Stromal cell of bone marrow (primary cell): ENCODE results near the gene WFDC9.
"Not testable (repeated sequence)": the region's sequence is repeated elsewhere in the genome, so short reads cannot be mapped to it uniquely, and the experiment has no call there.

ENCODE experiments used
- DNase-seq: peaks from one replicate; pipeline ENCODE4 v3.0.0-alpha.2; 2012; ENCODE audit warnings: low read depth

WFDC9 gene

DNA sequence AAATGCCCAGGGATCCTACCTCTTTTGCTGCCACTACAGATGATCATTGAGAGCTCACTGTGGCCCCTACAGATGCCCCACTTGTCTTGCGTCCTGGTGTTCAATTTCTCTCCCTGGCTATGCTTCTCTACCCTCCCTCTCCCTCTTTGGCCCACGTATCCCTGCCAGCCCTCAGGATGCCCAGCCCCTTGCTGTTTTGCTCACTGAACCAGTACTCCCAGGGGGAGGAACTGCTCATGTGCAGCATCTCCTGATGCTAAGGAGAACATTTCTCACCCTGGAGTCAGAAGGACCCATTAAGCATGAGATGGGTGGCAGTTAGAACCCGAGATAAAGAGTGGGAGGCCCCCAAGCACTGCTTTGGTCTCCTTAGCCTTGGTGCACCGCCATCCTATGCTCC is at the start of gene WFDC9:
Gene WFDC9, minus strand, starts transcription at position 101 of the 400 bp plus-strand sequence. CDS start 21,103 bp downstream, outside the sequence.
- DNase-seq, result no peak

DNA sequence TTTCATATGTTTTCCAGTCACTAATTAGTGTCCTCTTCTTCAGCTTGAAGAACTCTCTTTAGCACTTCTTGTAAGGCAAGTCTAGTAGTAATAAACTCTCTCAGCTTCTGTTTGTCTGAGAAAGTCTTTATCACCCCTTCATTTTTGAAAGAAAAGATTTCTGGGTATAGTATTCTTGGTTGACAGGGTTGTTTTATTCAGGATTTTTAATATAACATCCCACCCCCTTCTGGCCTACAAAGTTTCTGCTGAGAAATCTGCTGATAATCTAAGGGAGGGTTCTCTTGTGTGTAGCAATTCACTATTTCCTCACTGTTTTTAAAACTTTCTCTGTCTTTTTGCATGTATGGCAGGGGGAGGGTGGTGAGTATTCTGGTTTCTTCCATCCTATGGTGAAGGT is 48.6 kb upstream of the WFDC9 start:
- DNase-seq, result no peak

DNA sequence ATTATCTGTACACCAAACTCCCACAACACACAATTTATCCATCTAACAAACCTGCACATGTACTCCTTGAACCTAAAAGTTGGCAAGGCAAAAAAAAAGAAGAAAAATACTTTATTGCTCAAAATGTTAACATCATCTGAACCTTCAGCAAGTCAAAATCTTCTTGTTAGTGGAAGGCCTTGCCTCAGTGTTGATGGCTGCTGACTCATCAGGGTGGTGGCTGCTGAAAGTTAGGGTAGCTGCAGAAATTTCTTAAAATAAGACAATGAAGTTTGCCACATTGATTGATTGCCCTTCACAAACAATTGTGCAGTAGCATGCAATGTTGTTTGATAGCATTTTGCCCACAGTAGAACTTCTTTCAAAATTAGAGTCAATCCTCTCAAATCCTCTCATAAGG is 41.7 kb upstream of the WFDC9 start:
- no peak for DNase-seq

DNA sequence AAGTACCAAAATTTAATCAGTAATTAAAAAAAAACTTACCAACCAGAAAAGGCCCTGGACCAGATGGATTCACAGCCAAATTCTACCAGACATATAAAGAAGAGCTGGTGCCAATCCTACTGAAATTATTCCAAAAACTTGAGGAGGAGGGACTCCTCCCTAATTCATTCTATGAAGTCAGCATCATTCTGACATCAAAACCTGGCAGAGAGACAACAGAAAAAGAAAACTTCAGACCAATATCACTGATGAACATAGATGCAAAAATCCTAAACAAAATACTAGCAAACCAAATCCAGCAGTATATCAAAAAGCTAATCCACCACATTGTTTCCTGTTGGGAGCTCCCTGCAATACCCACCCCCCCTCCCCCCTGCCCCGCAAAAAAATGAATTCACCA is 39.1 kb upstream of the WFDC9 start, which contains the start of gene WFDC11:
Gene WFDC11, minus strand, starts transcription at position 101 of the 400 bp plus-strand sequence. CDS start 19,639 bp downstream, outside the sequence.
- no peak for DNase-seq

DNA sequence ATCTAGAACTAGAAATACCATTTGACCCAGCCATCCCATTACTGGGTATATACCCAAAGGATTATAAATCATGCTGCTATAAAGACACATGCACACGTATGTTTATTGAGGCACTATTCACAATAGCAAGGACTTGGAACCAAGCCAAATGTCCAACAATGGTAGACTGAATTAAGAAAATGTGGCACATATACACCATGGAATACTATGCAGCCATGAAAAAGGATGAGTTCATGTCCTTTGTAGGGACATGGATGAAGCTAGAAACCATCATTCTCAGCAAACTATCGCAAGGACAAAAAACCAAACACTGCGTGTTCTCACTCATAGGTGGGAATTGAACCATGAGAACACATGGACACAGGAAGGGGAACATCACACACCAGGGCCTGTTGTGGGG is 26.0 kb upstream of the WFDC9 start:
- DNase-seq, result not testable (repeated sequence)

DNA sequence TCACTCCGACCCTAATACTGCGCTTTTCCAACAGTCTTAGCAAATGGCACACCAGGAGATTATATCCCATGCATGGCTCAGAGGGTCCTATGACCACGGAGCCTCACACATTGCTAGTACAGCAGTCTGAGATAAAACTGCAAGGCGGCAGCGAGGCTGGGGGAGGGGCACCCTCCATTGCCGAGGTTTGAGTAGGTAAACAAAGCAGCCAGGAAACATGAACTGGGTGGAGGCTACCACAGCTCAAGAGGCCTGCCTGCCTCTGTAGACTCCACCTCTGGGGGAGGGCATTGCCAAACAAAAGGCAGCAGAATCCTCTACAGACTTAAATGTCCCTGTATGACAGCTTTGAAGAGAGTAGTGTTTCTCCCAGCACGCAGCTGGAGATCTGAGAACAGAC is 20.6 kb upstream of the WFDC9 start:
- not testable (repeated sequence) for DNase-seq

DNA sequence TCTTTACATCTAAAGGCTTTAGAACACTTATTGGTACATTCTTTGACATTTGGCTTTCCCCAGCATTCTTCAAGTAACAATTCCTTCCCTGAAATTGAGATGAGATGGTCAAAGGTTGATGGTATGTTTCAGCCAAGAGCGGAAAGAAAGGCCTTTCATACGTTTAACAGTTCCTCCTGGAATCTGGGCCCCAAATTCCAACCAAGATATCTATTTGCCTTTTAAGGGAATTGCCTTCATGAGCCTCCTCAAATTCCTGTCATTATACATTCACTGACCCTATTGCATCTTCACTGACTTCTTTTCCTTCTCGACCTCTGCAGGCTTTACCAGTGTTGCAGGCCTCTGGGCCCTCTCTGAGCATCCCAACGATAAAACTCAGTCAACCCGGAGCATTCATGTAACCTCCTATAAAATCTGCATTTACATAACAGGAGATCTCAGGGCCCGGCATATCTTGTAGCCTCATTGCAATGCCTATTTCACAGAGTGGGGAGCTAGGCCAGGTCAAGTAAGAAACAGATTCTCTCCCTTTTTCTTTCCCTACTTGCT is 18.3 kb upstream of the WFDC9 start:
- no peak for DNase-seq

DNA sequence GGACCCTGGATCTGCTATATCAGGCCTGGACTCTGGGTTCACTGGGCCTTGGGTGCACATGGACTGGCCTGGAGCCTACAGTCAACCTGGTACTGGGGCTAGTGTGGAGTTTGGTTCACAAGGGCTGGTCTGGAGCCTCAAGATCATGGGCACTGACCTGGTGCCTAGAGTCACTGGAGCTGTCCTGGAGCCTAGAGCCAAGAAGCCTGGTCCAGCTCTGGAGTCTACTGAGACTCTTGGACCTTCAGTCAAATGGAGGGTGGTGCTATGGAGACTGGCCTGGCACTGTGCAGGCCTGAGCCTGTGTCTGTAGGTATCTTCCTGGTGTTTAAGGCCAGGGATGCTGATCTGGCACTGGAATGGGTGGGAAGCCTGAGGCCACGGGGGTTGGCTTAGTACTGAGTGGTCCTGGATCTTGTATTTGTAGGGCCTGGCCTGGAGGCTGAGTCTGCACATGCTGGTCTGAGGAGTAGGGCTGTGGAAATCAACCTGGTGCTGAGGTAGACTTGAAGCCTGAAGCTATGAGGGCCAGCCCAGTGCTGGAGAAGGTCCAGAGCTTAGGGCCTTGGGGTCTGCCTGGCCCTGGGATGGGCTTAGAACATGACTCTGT is 16.5 kb upstream of the WFDC9 start:
- DNase-seq, result no peak

DNA sequence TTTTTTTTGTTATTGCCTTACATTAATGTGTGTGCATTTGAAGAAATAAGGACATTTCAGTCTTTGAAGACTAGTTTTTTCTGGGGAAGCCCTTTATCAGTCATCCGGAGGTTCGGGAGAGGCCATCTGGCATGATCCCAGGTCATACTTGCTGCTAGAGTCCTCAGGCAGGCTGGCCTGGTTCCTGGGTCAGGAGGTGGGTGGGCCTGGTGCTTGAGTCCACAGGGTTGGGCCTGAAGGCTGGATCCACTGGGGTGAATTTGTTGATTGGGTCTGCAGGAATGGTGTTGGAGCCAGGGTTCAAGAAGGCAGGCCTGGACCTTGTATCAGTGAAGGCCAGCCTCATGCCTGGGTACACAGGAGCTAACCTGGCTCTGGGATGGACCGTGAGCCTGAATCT is 15.8 kb upstream of the WFDC9 start:
- no peak for DNase-seq

DNA sequence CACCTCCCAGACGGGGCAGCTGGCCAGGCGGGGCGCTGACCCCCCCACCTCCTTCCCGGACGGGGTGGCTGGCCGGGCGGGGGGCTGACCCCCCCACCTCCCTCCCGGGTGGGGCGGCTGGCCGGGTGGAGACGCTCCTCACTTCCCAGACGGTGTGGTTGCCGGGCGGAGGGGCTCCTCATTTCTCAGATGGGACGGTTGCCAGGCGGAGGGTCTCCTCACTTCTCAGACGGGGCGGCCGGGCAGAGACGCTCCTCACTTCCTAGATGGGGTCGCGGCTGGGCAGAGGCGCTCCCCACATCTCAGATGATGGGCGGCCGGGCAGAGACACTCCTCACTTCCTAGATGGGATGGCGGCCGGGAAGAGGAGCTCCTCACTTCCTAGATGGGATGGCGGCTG is 14.8 kb upstream of the WFDC9 start:
- not testable (repeated sequence) for DNase-seq

DNA sequence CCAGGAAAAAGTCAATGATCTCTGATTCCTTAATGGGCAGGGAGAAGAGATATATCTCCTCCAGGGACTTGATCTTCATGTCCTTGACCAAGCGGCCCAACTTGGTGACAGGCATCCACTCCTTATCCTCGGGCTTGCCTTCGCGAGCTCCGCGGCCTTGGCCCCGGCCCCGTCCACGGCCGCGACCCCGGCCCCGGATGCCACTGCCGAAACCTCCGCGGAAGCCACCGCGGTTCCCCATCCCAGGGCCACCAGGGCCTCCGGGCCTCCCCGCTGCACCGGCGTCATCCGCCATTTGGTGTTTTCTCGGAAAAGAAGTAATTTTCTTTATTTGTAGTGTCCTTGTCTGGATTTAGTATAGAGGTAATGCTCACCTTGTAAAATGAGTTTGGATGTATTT is 10.0 kb upstream of the WFDC9 start:
- not testable (repeated sequence) for DNase-seq

DNA sequence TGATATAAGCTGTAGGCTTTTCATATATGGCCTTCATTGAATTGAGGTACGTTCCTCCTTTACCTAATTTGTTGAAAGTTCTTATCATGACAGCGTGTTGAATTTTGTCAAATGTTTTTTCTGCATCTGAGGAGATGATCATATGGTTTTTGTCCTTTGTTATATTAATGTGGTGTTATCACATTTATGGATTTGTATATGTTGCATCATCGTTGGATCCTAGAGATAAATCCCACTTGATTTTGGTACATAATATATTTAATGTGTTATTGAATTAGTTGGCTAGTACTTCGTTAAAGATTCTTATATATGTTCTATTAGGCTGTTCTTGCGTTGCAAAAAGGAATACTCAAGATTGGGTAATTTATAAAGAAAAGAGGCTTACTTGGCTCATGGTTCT is 8.6 kb upstream of the WFDC9 start:
- no peak for DNase-seq

DNA sequence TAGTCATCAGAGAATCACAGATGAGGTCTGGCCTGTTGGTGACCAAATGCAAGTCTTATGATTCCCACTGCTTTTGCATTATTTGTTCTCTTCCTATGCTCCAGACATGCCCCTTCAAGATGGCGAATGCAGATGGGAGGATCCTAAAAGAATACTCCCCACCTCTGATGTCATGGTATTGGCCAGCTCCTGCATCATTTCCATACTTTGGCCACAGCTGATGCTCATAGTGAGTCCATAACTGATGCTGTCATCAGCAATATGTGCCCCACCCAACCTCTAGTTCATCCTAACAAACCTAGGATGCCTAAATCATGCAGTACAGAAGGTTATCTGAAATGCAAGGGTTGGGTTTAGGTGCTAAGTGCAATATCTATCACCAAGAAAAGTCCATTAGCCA is 5.4 kb upstream of the WFDC9 start:
- no peak for DNase-seq

DNA sequence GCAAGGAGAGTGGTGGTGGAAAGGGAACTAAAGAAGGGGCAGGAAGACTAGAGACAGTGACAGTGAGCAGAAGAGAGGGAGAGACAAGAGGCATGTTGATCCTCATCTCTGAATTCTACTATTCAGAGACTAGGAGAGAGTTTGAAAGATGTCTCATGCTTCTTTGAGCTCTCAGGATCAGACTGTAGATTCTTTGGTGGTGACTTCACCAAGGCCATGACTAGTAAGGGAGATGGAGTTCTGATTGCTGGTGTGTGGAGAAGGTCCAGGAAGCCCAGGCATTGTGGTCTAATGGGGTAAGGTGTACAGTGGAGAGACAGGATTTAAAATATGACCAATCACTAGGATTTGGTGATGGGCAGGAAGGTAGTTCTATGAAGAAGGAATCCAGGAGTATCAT is 713 bp downstream of the WFDC9 start:
- peak; percentile 18 for DNase-seq

DNA sequence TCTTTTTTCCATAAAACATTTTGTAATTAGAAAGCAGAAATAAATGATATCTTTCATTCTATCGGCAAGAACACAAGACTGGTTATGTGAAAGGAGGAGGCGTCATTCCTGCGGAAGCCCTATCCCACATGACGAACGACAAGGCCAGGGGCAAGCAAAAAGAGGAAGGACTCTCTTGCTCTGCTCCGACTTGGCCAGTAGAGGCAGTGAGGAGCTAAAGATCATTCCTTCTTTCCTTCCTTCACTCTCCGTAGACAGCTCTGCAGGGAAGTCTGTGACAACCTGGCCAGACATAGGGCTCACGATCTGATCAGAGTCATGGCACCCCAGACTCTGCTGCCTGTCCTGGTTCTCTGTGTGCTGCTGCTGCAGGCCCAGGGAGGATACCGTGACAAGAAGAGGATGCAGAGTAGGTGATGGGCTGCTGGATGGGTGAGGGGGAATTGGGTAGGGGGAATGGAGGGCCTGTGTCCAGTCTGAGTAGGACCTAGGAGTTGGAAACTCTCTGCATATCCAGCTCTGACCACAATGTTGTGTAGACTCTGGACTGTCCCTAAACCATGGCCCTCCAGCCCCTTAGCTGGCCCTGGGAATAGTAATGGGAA is 1.5 kb downstream of the WFDC9 start, which contains the start of gene WFDC10A:
Gene WFDC10A, plus strand, starts transcription at position 244 of the 605 bp plus-strand sequence. Its CDS starts 75 bp downstream, at position 319.
- peak; percentile 35 for DNase-seq

DNA sequence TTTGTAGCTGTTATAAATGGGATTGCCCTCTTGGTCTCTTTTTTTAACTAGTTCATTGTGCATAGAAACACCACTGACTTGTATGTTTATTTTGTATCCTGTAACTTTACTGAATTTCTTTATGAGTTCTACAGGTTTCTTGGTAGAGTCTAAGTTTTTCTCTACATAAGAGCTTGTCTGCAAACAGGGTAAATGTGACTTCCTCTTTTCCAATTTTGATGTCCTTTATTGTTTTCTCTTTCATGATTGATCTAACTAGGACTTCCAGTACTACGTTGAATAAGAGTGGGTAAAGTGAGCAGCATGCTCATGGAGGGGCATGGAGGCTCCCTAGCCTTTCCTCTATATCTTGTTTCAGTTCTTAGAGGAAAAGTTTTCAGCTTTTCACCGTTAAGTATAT is 4.5 kb downstream of the WFDC9 start:
- no peak for DNase-seq

DNA sequence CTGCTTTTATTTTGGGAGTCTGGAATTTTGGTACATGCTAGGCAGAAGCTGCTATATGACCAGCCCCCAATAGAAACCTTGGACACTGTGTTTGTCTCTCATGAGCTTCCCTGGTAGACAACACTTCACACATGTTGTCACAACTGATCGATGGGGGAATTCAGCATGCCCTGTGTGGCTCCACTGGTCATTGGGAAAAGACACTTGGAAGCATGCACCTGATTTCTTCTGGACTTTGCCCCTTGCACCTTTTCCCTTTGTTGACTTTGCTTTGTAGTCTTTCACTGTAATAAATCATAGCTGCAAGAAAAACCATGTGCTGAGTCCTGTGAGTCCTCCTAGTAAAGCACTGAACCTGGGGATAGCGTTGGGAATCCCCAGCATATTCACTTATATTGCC is 9.5 kb downstream of the WFDC9 start:
- DNase-seq, result no peak

DNA sequence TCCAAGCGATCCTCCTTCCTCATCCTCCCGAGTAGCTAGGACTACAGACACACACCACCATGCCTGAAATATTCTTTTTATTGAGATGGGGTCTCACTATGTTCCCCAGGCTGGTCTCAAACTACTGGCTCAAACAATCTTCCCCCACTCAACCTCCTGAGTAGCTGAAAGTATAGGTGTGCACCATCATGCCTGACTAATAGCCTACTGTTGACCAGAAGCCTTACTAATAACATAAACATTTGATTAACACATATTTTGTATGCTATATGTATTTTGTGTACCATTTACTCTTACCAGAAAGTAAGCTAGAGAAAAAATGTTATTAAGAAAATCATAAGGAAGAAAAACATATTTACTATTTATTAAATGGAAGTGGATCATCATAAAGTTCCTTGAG is 13.5 kb downstream of the WFDC9 start:
- DNase-seq, result no peak

DNA sequence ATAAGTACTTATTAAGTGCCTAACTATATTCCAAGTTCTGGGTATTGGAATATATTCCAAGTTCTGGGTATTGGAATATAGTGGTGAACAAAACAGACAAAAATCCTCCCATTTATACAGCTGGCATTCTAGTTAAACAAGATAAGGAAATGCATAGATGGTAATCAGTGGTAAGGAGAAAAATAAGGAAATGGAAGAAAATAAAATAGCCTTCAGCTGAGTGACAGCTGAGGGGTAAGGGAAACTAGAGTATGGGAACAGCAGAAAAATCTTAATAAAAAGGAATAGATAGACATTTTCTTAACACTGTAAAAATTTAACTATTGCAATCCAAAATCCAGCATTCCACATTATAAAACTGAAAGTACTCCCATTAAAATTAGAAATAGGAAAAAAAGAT is 18.8 kb downstream of the WFDC9 start:
- no peak for DNase-seq

DNA sequence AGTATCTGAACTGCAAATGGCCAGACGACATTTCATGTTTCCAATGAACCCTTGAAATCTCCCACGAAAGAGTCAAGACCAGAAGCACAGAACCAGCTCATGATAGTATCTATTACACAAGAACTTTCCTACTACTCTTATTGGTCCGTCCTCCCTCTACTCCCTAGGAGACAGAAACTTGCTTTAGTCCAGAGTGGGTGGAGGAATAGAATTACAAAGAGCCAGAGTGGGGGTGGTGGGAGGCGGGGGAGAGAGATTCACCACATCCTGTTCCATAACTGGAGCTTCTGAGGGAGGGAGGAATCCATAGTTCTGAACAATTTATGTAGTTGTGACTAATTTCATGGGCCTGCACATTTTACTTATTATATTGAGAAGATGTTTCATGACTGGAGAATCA is 20.0 kb downstream of the WFDC9 start:
- peak; percentile 92 for DNase-seq

DNA sequence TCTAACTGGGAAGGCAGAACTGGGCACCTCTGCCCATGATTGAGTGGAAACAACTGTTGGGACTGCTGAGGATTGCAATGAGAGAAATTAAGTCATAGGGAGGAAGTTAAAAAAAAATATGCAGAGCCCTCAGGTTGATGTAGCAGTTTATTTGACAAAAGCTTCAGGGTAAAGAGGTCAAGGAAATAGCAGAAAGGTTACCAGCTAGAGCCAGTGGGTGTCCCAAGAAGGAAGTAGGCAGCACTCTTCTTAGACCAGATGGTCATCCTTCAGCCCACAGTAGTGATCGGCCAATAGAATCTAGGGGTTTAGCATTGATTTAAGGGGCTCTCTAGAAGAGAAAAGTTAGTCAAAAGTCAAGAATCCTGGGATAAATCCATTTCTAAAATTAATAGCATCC is 23.3 kb downstream of the WFDC9 start:
- DNase-seq, result no peak

DNA sequence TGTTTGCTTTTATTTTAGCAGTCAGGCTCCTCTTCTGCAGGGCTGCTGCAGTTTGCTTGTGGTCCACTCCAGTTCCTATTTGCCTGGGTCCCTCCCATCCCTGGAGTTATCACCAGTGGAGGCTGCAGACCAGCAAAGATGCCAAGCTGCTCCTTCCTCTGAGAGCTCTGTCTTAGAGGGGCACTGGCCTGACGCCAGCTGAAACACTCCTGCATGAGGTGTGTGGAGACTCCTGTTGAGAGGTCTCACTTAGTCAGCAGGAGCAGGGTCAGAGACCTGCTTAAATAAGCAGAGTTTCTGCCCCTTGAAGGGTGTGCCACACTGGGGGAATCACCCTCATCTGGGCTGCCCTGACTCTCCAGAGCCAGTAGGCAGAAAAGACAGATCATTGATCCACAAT is 35.8 kb downstream of the WFDC9 start:
- no peak for DNase-seq

DNA sequence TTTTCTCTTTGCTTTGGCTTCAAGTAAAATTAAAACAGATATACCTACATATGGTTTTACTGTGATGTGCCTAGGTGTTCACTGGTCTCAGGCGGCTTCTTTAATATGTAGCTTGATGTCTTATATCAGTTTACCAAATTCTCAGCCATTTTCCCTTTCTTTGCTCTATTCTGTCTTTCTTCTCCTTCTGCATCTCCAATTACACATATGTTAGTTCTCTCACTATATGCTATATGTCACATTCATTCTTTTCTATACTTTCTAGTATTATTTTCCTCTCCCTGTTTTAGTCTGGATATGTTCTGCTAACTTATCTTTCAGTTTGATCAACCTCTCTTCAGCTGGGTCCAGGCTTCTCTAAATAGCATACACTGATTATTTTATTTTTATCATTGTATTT is 37.6 kb downstream of the WFDC9 start:
- no peak for DNase-seq
